MM.1S (cell line): ENCODE measurements around the gene TINAG.

Source experiments
- EZH2phosphoT487 ChIP-seq: fragments of 300-600 bp; sonication (generic); IDR thresholded peaks from 2 replicates; pipeline ENCODE4 v1.6.1; 2018; ENCODE audit warnings: antibody characterized with exemption, low read length
- TF ChIP-seq, protein P1 (sequence below): fragments of 300-600 bp; sonication (generic); IDR thresholded peaks from 2 replicates; pipeline ENCODE4 v1.5.1; 2016; ENCODE audit warnings: antibody characterized with exemption, low read length, mixed read lengths

DNA sequence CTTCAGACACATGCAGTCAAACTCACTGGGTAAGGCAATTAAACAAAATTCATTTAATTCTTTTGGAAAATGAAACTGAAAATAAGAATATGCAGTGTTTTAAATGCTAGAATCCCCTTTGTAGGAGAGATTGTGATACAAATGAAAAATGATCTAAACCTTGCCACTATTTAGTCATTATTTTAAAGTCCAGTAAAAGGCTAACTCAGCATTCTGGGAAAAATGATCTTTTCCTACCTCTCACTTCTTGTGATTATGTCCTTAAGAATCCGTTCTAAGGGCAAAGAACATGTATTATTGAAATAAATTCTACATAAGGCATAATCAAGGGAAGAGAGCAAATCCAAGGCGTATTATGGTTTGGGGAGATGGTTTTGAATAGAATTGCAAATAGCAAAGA is 46.4 kb downstream of the TINAG start:
- TF ChIP-seq, protein P1, sequence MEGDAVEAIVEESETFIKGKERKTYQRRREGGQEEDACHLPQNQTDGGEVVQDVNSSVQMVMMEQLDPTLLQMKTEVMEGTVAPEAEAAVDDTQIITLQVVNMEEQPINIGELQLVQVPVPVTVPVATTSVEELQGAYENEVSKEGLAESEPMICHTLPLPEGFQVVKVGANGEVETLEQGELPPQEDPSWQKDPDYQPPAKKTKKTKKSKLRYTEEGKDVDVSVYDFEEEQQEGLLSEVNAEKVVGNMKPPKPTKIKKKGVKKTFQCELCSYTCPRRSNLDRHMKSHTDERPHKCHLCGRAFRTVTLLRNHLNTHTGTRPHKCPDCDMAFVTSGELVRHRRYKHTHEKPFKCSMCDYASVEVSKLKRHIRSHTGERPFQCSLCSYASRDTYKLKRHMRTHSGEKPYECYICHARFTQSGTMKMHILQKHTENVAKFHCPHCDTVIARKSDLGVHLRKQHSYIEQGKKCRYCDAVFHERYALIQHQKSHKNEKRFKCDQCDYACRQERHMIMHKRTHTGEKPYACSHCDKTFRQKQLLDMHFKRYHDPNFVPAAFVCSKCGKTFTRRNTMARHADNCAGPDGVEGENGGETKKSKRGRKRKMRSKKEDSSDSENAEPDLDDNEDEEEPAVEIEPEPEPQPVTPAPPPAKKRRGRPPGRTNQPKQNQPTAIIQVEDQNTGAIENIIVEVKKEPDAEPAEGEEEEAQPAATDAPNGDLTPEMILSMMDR, result no peak
- TF ChIP-seq EZH2phosphoT487, result no peak
